CD4-positive, CD25-positive, alpha-beta regulatory T cell (primary cell): ENCODE results near the gene BPTF. TPM values are rescaled to one million over a fixed set of nuclear protein-coding genes. Genes with fewer than 3 reads are reported as not detected.
"Not testable (repeated sequence)": the region's sequence is repeated elsewhere in the genome, so short reads cannot be mapped to it uniquely, and the experiment has no call there.

Experiments
- ATAC-seq, 2 donors: fragments of 150-1000 bp; cut with Tn5 transposase; one replicate each; pipeline ENCODE4 v1.10.0; 2021; ENCODE audit warnings: low read depth in 2 of 2, moderate number of reproducible peaks in 2 of 2, moderate library complexity in 1 of 2
- DNase-seq, 3 donors: peaks; one replicate each; pipeline versions ENCODE4 v3.0.0 to v3.0.0-alpha.2; 2012 to 2022; ENCODE audit warnings: mixed read lengths in 1 of 3
- H3K27ac ChIP-seq: one replicate; pipeline ENCODE4 v1.7.0; 2013; ENCODE audit warnings: mild to moderate bottlenecking, low read length; ENCODE audit not compliant: insufficient read depth, poor library complexity, severe bottlenecking
- H3K27me3 ChIP-seq: one replicate; pipeline ENCODE4 v1.7.0; 2013; ENCODE audit warnings: low read length; ENCODE audit not compliant: control insufficient read depth, insufficient read depth
- H3K36me3 ChIP-seq: one replicate; pipeline ENCODE4 v1.7.0; 2013; ENCODE audit warnings: mild to moderate bottlenecking, low read length, moderate library complexity; ENCODE audit not compliant: control insufficient read depth, insufficient read depth
- H3K4me1 ChIP-seq: 2 replicates; pipeline ENCODE4 v1.7.0; 2013; ENCODE audit warnings: mild to moderate bottlenecking, low read length; ENCODE audit not compliant: insufficient read depth, control insufficient read depth, poor library complexity, severe bottlenecking
- H3K4me3 ChIP-seq: one replicate; pipeline ENCODE4 v1.7.0; 2013; ENCODE audit warnings: low read depth, mild to moderate bottlenecking, low read length, moderate library complexity
- H3K9me3 ChIP-seq, 2 experiments: 1 replicate in 1 of 2; 2 replicates in 1 of 2; pipeline ENCODE4 v1.7.0; 2013; ENCODE audit warnings: low read length in 2 of 2, mild to moderate bottlenecking in 1 of 2, moderate library complexity in 1 of 2; ENCODE audit not compliant: control insufficient read depth in 2 of 2
- H3K27ac Mint-ChIP-seq, 3 donors: one replicate each; pipeline ENCODE4 v1.8.0; 2020 to 2022; ENCODE audit warnings: mild to moderate bottlenecking in 3 of 3, mixed read lengths in 3 of 3, moderate library complexity in 2 of 3
- H3K27me3 Mint-ChIP-seq: one replicate; pipeline ENCODE4 v1.8.0; 2022; ENCODE audit warnings: mild to moderate bottlenecking, mixed read lengths
- H3K36me3 Mint-ChIP-seq: one replicate; pipeline ENCODE4 v1.8.0; 2020; ENCODE audit warnings: mixed read lengths
- H3K4me1 Mint-ChIP-seq, 4 donors: one replicate each; pipeline ENCODE4 v1.8.0; 2020 to 2022; ENCODE audit warnings: mixed read lengths in 4 of 4, mild to moderate bottlenecking in 1 of 4
- H3K4me3 Mint-ChIP-seq, 4 donors: one replicate each; pipeline ENCODE4 v1.8.0; 2020 to 2022; ENCODE audit warnings: mild to moderate bottlenecking in 4 of 4, mixed read lengths in 4 of 4, moderate library complexity in 3 of 4
- H3K9me3 Mint-ChIP-seq, 7 donors: one replicate each; pipeline ENCODE4 v1.8.0; 2020 to 2022; ENCODE audit warnings: mixed read lengths in 7 of 7, mild to moderate bottlenecking in 3 of 7, moderate library complexity in 2 of 7
- polyA plus RNA-seq, 4 donors: library from polyadenylated mRNA; unstranded; fragments of 300-500 nt; fragmentation: Illumina TruSeq; gene quantifications; one replicate each; pipeline ENCODE4 v1.2.3, GENCODE V29; 2021
- total RNA-seq: library from RNA; stranded (reverse); gene quantifications from one replicate; pipeline ENCODE4 v1.2.3, GENCODE V29; 2022

The BPTF gene
- total and polyA plus RNA-seq, 5 donors from 2014 or later = 7.5 to 157 (median 13.0) TPM

GRCh38 chr17:67867591-67867990 is 42.3 kb downstream of the BPTF start:
- H3K4me3 ChIP-seq = no peak overlapping the region
- H3K27ac ChIP-seq = no peak overlapping the region
- H3K36me3 Mint-ChIP-seq = peaks cover 16% of the 10 kb centered on the region
- DNase-seq (no peak), ATAC-seq (no peak)
- peaks cover 27 to 48% (median 32%) of the 10 kb centered on the region in 4 donors for H3K4me1 Mint-ChIP-seq
- peaks cover 10% of the 10 kb centered on the region for H3K4me1 ChIP-seq
- H3K4me3 Mint-ChIP-seq = no peak overlapping the region
- no peaks in the 10 kb centered on the region for H3K27me3 ChIP-seq
- H3K27ac Mint-ChIP-seq = peak overlapping the region; percentile 68 to 83 (median 81)
- H3K9me3 ChIP-seq = no peaks in the 10 kb centered on the region
- no peaks in the 10 kb centered on the region for H3K9me3 Mint-ChIP-seq
- peaks cover 24% of the 10 kb centered on the region for H3K36me3 ChIP-seq
- no peaks in the 10 kb centered on the region for H3K27me3 Mint-ChIP-seq

GRCh38 chr17:67868176-67868575 is 42.9 kb downstream of the BPTF start:
- ATAC-seq (no peak), DNase-seq (no peak)
- H3K4me3 Mint-ChIP-seq = no peak overlapping the region
- Histone ChIP-seq H3K36me3 (peaks cover 24% of the 10 kb centered on the region), H3K4me3 (no peak overlapping the region), H3K4me1 (peaks cover 10% of the 10 kb centered on the region), H3K27me3 (no peaks in the 10 kb centered on the region), H3K27ac (no peak overlapping the region), H3K9me3 (no peaks in the 10 kb centered on the region)
- H3K9me3 Mint-ChIP-seq = no peaks in the 10 kb centered on the region
- peaks cover 12% of the 10 kb centered on the region for H3K36me3 Mint-ChIP-seq
- no peak overlapping the region for H3K27ac Mint-ChIP-seq
- peaks cover 23 to 42% (median 27%) of the 10 kb centered on the region in 4 donors for H3K4me1 Mint-ChIP-seq
- no peaks in the 10 kb centered on the region for H3K27me3 Mint-ChIP-seq

- peaks cover 20% of the 10 kb centered on the region for H3K36me3 Mint-ChIP-seq
- peaks cover 5 to 17% (median 13%) of the 10 kb centered on the region in 4 donors for H3K4me1 Mint-ChIP-seq
- no peaks in the 10 kb centered on the region for H3K27me3 Mint-ChIP-seq
- no peak overlapping the region for H3K4me3 Mint-ChIP-seq
- H3K27ac Mint-ChIP-seq = peak overlapping the region in 2 of 3 donors; percentile 24 to 60
- Histone ChIP-seq H3K27ac (no peak overlapping the region), H3K36me3 (peaks cover 38% of the 10 kb centered on the region), H3K4me3 (no peak overlapping the region), H3K27me3 (no peaks in the 10 kb centered on the region), H3K4me1 (no peaks in the 10 kb centered on the region), H3K9me3 (no peaks in the 10 kb centered on the region)
- ATAC-seq (no peak), DNase-seq (no peak)
- no peaks in the 10 kb centered on the region for H3K9me3 Mint-ChIP-seq
Measured at GRCh38 chr17:67879662-67880061, 54.4 kb downstream of the BPTF start.

GRCh38 chr17:67881083-67881482 is 55.8 kb downstream of the BPTF start:
- Histone ChIP-seq H3K36me3 (peaks cover 32% of the 10 kb centered on the region), H3K4me3 (no peak overlapping the region), H3K27me3 (no peaks in the 10 kb centered on the region), H3K9me3 (no peaks in the 10 kb centered on the region), H3K4me1 (no peaks in the 10 kb centered on the region), H3K27ac (no peak overlapping the region)
- H3K27me3 Mint-ChIP-seq = no peaks in the 10 kb centered on the region
- ATAC-seq = no peak
- peaks cover 5 to 15% (median 15%) of the 10 kb centered on the region in 4 donors for H3K4me1 Mint-ChIP-seq
- H3K27ac Mint-ChIP-seq = no peak overlapping the region
- peaks cover 17% of the 10 kb centered on the region for H3K36me3 Mint-ChIP-seq
- H3K9me3 Mint-ChIP-seq = no peaks in the 10 kb centered on the region
- no peak overlapping the region for H3K4me3 Mint-ChIP-seq
- no peak for DNase-seq

GRCh38 chr17:67884741-67885140 is 59.4 kb downstream of the BPTF start:
- Mint-ChIP-seq H3K4me3 (no peak overlapping the region), H3K4me1 (peaks cover 6 to 19% (median 13%) of the 10 kb centered on the region in 4 donors), H3K9me3 (no peaks in the 10 kb centered on the region), H3K27ac (no peak overlapping the region), H3K27me3 (no peaks in the 10 kb centered on the region), H3K36me3 (peaks cover 23% of the 10 kb centered on the region)
- H3K9me3 ChIP-seq = no peaks in the 10 kb centered on the region
- DNase-seq = no peak
- peaks cover 35% of the 10 kb centered on the region for H3K36me3 ChIP-seq
- no peak overlapping the region for H3K27ac ChIP-seq
- H3K4me3 ChIP-seq = no peak overlapping the region
- H3K4me1 ChIP-seq = no peaks in the 10 kb centered on the region
- no peak for ATAC-seq
- no peaks in the 10 kb centered on the region for H3K27me3 ChIP-seq

GRCh38 chr17:67891481-67892119 is 66.3 kb downstream of the BPTF start:
- peaks cover 2 to 12% (median 6%) of the 10 kb centered on the region in 4 donors for H3K4me1 Mint-ChIP-seq
- H3K36me3 ChIP-seq = peaks cover 70% of the 10 kb centered on the region
- DNase-seq = no peak
- H3K27me3 Mint-ChIP-seq = no peaks in the 10 kb centered on the region
- no peak for ATAC-seq
- H3K27ac ChIP-seq = no peak overlapping the region
- no peak overlapping the region for H3K4me3 ChIP-seq
- H3K9me3 Mint-ChIP-seq = no peaks in the 10 kb centered on the region
- no peaks in the 10 kb centered on the region for H3K9me3 ChIP-seq
- H3K4me3 Mint-ChIP-seq = no peak overlapping the region
- H3K4me1 ChIP-seq = no peaks in the 10 kb centered on the region
- H3K36me3 Mint-ChIP-seq = peaks cover 29% of the 10 kb centered on the region
- no peak overlapping the region for H3K27ac Mint-ChIP-seq
- H3K27me3 ChIP-seq = no peaks in the 10 kb centered on the region

- no peaks in the 10 kb centered on the region for H3K27me3 ChIP-seq
- Mint-ChIP-seq H3K27ac (peak overlapping the region in 2 of 3 donors; percentile 39 to 48), H3K4me3 (no peak overlapping the region), H3K9me3 (no peaks in the 10 kb centered on the region), H3K36me3 (peaks cover 30% of the 10 kb centered on the region), H3K4me1 (no peaks in the 10 kb centered on the region), H3K27me3 (no peaks in the 10 kb centered on the region)
- H3K4me1 ChIP-seq = no peaks in the 10 kb centered on the region
- ATAC-seq (no peak), DNase-seq (no peak)
- no peak overlapping the region for H3K27ac ChIP-seq
- no peak overlapping the region for H3K4me3 ChIP-seq
- H3K9me3 ChIP-seq = no peaks in the 10 kb centered on the region
- peaks cover 74% of the 10 kb centered on the region for H3K36me3 ChIP-seq
Measured at GRCh38 chr17:67902511-67903231, 77.4 kb downstream of the BPTF start.

- not testable (repeated sequence) for H3K27me3 Mint-ChIP-seq, DNase-seq, H3K4me3 ChIP-seq, H3K9me3 ChIP-seq, H3K9me3 Mint-ChIP-seq, H3K27me3 ChIP-seq, ATAC-seq, H3K27ac ChIP-seq, H3K4me3 Mint-ChIP-seq, H3K4me1 Mint-ChIP-seq, H3K4me1 ChIP-seq, H3K27ac Mint-ChIP-seq
- H3K36me3 Mint-ChIP-seq = peaks cover 37% of the 10 kb centered on the region
- H3K36me3 ChIP-seq = peaks cover 65% of the 10 kb centered on the region
Measured at GRCh38 chr17:67905298-67905697, 80.0 kb downstream of the BPTF start.
